ENCODE results near the gene TMPRSS7. TPM values are rescaled to one million over a fixed set of nuclear protein-coding genes. Genes with fewer than 3 reads are reported as not detected.

TMPRSS7 gene
- total RNA-seq, 4 donors from 2014 or later = not detected

- Histone ChIP-seq H3K9me3 (no peaks in the 10 kb centered on the region), H3K27ac (peak overlapping the region in 1 of 4 donors; percentile 39), H3K4me3 (no peak overlapping the region), H3K27me3 (no peaks in the 10 kb centered on the region), H3K36me3 (no peaks in the 10 kb centered on the region), H3K4me1 (peaks cover 0 to 13% (median 0%) of the 10 kb centered on the region in 4 donors)
- DNase-seq = no peak
- TF ChIP-seq POLR2A (IDR thresholded peaks at IDR 0.05) = no peak
- no peak for TF ChIP-seq CTCF (IDR thresholded peaks at IDR 0.05)
Measured at GRCh38 chr3:112126511-112126911, 92.0 kb downstream of the TMPRSS7 start.

- H3K9me3 ChIP-seq = no peaks in the 10 kb centered on the region
- no peak for TF ChIP-seq CTCF (IDR thresholded peaks at IDR 0.05)
- no peak for TF ChIP-seq POLR2A (IDR thresholded peaks at IDR 0.05)
- peak overlapping the region in 2 of 4 donors; percentile 4 to 40 for H3K27ac ChIP-seq
- no peak overlapping the region for H3K4me3 ChIP-seq
- no peaks in the 10 kb centered on the region for H3K27me3 ChIP-seq
- H3K4me1 ChIP-seq = peaks cover 0 to 13% (median 0%) of the 10 kb centered on the region in 4 donors
- H3K36me3 ChIP-seq = no peaks in the 10 kb centered on the region
- DNase-seq = no peak
Measured at GRCh38 chr3:112127522-112128494, 93.3 kb downstream of the TMPRSS7 start.

- peaks cover 0 to 13% (median 0%) of the 10 kb centered on the region in 4 donors for H3K4me1 ChIP-seq
- no peak overlapping the region for H3K4me3 ChIP-seq
- H3K36me3 ChIP-seq = no peaks in the 10 kb centered on the region
- H3K27me3 ChIP-seq = no peaks in the 10 kb centered on the region
- no peaks in the 10 kb centered on the region for H3K9me3 ChIP-seq
- H3K27ac ChIP-seq = peak overlapping the region in 2 of 4 donors; percentile 11 to 55
- peak in 2 of 3 donors; percentile 65 to 74 for DNase-seq
- no peak for TF ChIP-seq POLR2A (IDR thresholded peaks at IDR 0.05)
- TF ChIP-seq CTCF (IDR thresholded peaks at IDR 0.05) = no peak
Measured at GRCh38 chr3:112128843-112129727, 94.5 kb downstream of the TMPRSS7 start.

- TF ChIP-seq CTCF (IDR thresholded peaks at IDR 0.05) (no peak), POLR2A (IDR thresholded peaks at IDR 0.05) (no peak)
Measured at GRCh38 chr3:112129925-112130637, 95.5 kb downstream of the TMPRSS7 start.

GRCh38 chr3:112130638-112130993, 96.1 kb downstream of the TMPRSS7 start:
- H3K27me3 ChIP-seq = no peaks in the 10 kb centered on the region
- no peaks in the 10 kb centered on the region for H3K9me3 ChIP-seq
- H3K4me1 ChIP-seq = peaks cover 0 to 16% (median 0%) of the 10 kb centered on the region in 4 donors
- no peak for TF ChIP-seq POLR2A (IDR thresholded peaks at IDR 0.05)
- no peak for TF ChIP-seq CTCF (IDR thresholded peaks at IDR 0.05)
- peak overlapping the region in 1 of 4 donors; percentile 55 for H3K27ac ChIP-seq
- H3K36me3 ChIP-seq = no peaks in the 10 kb centered on the region
- no peak for DNase-seq
- H3K4me3 ChIP-seq = no peak overlapping the region

More at GRCh38 chr3:112129925-112130637, 95.5 kb downstream of the TMPRSS7 start:
- H3K27ac ChIP-seq = peak overlapping the region in 2 of 4 donors; percentile 16 to 55
- peaks cover 0 to 16% (median 0%) of the 10 kb centered on the region in 4 donors for H3K4me1 ChIP-seq
- H3K9me3 ChIP-seq = no peaks in the 10 kb centered on the region
- no peak overlapping the region for H3K4me3 ChIP-seq
- no peaks in the 10 kb centered on the region for H3K36me3 ChIP-seq
- H3K27me3 ChIP-seq = no peaks in the 10 kb centered on the region
- no peak for DNase-seq

Data from Peyer's patch (tissue), 4 donors.